Measurements from ENCODE around the gene AK3.

The AK3 gene

GRCh38 chr9:4721736-4722135 is 19.3 kb downstream of the AK3 start:
- no peak for TF ChIP-seq CTCF (IDR thresholded peaks at IDR 0.05; ENCODE audit: control insufficient read depth, extremely low read depth, insufficient read depth)
- H3K4me3 ChIP-seq (ENCODE audit: low read depth, low read length), result no peak overlapping the region
- no peak for DNase-seq (ENCODE audit: low read depth)

GRCh38 chr9:4718911-4719310 is 22.1 kb downstream of the AK3 start:
- no peak for TF ChIP-seq CTCF (IDR thresholded peaks at IDR 0.05; ENCODE audit: control insufficient read depth, extremely low read depth, insufficient read depth)

GRCh38 chr9:4717815-4718214 is 23.2 kb downstream of the AK3 start:
- no peak overlapping the region for H3K4me3 ChIP-seq (ENCODE audit: low read depth, low read length)
- DNase-seq (ENCODE audit: low read depth), result no peak
- TF ChIP-seq CTCF (IDR thresholded peaks at IDR 0.05; ENCODE audit: control insufficient read depth, extremely low read depth, insufficient read depth), result no peak

More at GRCh38 chr9:4718911-4719310, 22.1 kb downstream of the AK3 start:
- no peak for DNase-seq (ENCODE audit: low read depth)
- no peak overlapping the region for H3K4me3 ChIP-seq (ENCODE audit: low read depth, low read length)

- DNase-seq (ENCODE audit: low read depth), result no peak
- TF ChIP-seq CTCF (IDR thresholded peaks at IDR 0.05; ENCODE audit: control insufficient read depth, extremely low read depth, insufficient read depth), result no peak
- no peak overlapping the region for H3K4me3 ChIP-seq (ENCODE audit: low read depth, low read length)
Observed at GRCh38 chr9:4716163-4716562, 24.8 kb downstream of the AK3 start.

- H3K4me3 ChIP-seq (ENCODE audit: low read depth, low read length), result no peak overlapping the region
- no peak for TF ChIP-seq CTCF (IDR thresholded peaks at IDR 0.05; ENCODE audit: control insufficient read depth, extremely low read depth, insufficient read depth)
- DNase-seq (ENCODE audit: low read depth), result no peak
Observed at GRCh38 chr9:4714266-4715016, 26.6 kb downstream of the AK3 start.

- DNase-seq (ENCODE audit: low read depth), result no peak
- TF ChIP-seq CTCF (IDR thresholded peaks at IDR 0.05; ENCODE audit: control insufficient read depth, extremely low read depth, insufficient read depth), result no peak
- no peak overlapping the region for H3K4me3 ChIP-seq (ENCODE audit: low read depth, low read length)
Observed at GRCh38 chr9:4713849-4714248, 27.2 kb downstream of the AK3 start.

- no peak for DNase-seq (ENCODE audit: low read depth)
Observed at GRCh38 chr9:4709380-4709779, 31.6 kb downstream of the AK3 start.

More at GRCh38 chr9:4709380-4709779, 31.6 kb downstream of the AK3 start:
- H3K4me3 ChIP-seq (ENCODE audit: low read depth, low read length), result no peak overlapping the region
- no peak for TF ChIP-seq CTCF (IDR thresholded peaks at IDR 0.05; ENCODE audit: control insufficient read depth, extremely low read depth, insufficient read depth)

All from LNCaP clone FGC (cell line).